ENCODE data around the gene UBE3C.
A peak's percentile ranks its signal among the peaks of the same experiment; 100 is the strongest.

The UBE3C gene

DNA sequence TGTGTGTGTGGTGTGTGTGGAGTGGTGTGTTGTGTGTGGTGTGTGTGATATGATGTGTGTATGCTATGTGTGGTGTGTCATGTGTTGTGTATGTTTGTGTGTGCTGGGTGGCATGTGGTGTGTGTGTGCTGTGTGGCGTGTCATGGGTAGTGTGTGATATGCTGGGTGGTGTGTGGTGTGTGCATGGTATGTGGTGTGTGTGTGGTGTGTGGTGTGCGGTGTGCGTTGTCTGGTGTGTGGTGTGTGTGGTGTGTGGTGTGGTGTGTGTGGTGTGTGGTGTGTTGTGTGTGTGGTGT is 160.5 kb downstream of the UBE3C start:
- no peak for DNase-seq

- peak; percentile 33 for DNase-seq
Observed at GRCh38 chr7:157299613-157300368, 161.1 kb downstream of the UBE3C start.

DNA sequence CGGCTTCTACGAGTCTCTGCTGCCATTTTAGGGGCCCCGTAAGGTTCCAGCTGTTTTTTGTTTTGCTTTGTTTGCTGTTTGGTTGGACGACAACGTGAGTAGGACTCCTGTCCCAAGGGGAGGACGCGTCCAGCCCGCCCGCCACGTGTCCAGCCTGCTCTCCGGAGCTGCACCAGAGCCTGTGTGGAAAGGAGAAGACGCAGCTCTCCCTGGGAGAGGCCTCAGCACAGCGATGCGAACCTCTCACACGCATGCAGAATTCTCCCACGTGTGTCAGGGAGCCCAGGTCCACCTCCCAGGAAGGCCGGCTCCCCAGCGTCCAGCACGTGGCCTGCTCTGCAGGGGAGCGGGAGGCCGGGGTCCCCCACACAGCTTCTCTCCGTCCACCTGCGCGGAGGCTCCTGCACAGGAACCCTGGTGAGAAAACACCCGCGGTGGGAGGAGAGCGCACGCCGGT is 161.7 kb downstream of the UBE3C start:
- no peak for DNase-seq

DNA sequence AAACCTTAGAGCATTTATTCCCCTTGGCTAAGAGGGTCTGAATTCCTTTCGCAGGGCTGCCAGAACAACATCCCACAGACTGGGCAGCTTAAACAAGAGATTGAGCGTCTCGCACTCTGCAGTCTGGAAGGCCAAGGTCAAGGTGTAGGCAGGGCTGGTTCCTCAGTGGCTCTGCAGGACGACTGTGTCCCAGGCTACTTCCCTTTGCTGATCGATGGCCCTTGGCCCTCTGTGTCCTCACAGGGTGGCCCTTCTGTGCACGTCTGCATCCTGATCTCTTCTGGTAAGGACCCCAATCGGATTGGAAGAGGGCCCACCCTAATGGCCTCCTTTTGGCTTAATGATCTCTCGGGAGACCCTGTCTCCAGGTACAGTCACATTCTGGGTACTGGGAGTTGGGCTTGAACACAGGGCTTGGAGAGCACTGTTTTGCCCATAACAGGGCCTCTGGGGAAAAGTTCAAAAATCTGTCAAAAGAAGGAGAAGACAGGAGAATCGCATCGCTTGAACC is 162.9 kb downstream of the UBE3C start:
- DNase-seq: no peak

DNA sequence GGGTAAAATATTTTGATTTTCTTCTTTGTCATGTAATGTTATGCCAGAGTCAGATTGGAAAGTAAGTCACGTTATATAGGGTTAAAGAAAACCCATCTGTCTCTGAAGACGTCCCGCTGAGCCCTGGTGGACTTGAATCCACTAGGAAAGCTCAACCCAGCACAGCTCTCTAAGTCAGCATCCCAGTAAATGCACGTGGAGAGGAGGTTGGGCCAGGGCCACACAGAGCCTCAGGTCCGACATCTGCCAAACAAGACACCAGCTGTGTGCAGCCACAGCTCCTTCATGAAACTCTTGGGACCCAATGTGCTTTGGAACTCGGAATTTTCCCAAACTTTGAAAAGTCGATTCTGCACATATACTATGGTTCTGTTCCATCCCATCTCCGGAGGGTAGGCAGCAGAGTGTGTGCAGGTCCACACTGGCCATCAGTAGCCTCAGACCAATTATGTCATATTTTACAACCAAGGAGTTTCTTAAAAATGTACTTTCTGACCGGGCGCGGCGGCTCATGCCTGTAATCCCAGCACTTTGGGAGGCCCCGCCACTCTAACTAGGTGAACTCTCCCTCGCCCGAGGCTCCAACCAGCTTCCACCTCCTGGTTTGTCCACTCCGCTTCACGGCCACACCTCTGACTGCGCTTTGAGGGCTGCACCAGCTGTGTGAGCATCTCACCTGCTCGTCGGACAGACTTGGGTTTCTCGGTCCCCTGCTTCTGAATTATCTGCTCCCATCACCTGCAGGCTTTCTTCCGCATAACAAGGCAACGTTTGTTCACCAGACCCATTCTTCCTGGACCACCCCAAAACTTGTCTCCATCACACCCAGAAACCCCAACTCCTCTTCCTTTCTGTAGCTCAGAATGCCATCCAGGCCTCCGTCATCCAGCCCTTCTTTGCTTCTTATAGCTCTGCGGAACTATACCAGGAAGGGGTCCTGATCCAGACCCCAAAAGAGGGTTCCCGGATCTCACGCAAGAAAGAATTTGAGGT is 168.4 kb downstream of the UBE3C start:
- DNase-seq: no peak

- no peak for DNase-seq
Observed at GRCh38 chr7:157309988-157310668, 171.4 kb downstream of the UBE3C start.

GRCh38 chr7:157310676-157311185 is 172.0 kb downstream of the UBE3C start:
- no peak for DNase-seq

DNA sequence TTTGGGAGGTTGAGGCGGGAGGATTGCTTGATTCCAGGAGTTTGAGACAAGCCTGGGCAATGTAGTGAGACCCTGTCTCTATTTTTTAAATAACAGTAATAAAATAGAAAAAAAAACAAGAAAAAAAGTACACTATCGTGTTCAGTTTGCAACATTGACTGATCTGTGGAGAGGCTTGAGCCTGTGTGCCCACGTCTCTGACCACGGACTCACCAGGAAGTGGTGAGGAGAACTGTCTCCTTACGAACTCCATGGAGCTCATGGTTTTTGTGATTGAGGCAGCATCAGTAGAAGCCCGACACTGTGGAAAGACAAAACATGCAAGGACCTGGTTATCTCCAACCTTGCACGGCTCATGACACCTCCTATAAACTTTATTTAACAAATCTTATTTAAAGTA is 174.2 kb downstream of the UBE3C start:
- DNase-seq: no peak

- no peak for DNase-seq
Observed at GRCh38 chr7:157313645-157314044, 174.9 kb downstream of the UBE3C start.

DNA sequence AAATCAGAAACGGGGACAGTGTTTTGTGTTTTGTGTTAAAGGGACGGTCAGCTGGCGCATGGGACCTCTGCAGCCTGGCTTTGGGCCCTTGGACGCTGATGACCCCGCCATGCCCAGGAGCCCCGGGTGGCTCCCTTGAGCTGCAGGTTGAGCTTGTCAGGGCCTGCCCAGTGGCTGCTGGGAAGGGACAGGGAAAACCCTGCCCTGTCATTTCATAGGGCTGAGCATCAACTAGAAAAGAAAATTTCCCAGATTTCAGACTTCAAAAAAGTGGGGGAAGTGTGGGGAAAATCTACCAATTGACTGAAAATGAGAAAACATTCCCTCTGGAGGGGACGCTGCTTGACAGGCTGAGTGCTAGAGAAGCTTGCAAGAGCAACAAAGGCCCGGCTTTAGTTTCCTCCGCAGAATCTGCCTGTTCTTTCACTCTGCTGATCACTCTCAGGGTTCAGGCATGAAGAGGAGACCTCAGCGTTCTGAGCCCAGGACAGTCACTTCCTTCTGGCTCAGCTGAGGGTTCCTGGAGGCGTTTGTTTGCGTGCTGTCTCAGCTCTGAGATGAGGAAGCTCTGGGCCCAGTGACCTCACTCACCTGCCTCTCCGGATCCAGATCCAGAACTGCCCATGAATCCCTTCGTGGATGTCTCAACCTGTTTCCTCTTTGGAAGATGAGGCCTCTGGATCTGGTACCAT is 179.4 kb downstream of the UBE3C start:
- DNase-seq: no peak
